A549 treated with Mapracorat at 1 μM for 4 hours (cell line): ENCODE results near the gene MAP1LC3C. TPM values are rescaled to one million over a fixed set of nuclear protein-coding genes. Genes with fewer than 3 reads are reported as not detected.

Source experiments
- total RNA-seq: library from RNA; stranded (reverse); fragments of 200-300 nt; extraction: Qiagen RNA extraction; gene quantifications from 5 replicates; pipeline ENCODE4 v1.2.3, GENCODE V29; 2022

The MAP1LC3C gene
- 0.19 to 0.35 TPM (median 0.24 TPM) in 4 of 5 replicates, not detected in the other for total RNA-seq

DNA sequence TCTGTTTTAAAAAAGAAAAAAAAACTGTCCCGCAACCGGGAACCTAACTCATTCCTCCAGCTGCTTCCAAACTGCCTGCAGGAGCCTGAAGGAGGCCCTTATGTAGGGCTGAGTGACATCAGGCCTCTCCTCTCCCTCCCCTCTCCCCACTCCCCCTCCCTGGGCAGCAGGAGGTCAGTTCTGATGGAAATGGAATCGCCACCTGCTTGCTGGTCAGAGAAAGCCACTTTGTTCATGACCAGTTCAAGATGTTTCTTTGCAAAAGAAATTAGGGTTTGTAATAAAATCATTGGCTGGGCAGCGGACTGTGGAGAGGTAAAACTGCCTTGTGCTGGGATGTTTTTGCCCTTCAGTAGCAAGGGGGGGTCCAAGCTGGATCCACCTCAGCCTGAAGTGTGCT lies at the start of gene MAP1LC3C:
MAP1LC3C (minus strand) TSS at position 73 of the 400 bp plus-strand sequence. CDS start 90 bp downstream, outside the sequence.

GRCh38 chr1:241957692-241958494 lies 41.0 kb downstream of the MAP1LC3C start, which contains the start of gene BECN2:
TSS of gene BECN2 (plus strand) at chr1:241957767. CDS start at chr1:241957767, 0 bp downstream.

Other genes with a start within 250 kb of the MAP1LC3C start
- 21.1 to 26.8 TPM (median 25.9 TPM) in 5 replicates for gene EXO1, start 150.9 kb downstream of the MAP1LC3C start, total RNA-seq
- gene BECN2, start 41.3 kb downstream of the MAP1LC3C start, total RNA-seq = not detected in 5 replicates